Stimulated activated CD4-positive, alpha-beta T cell treated with anti-CD3 and anti-CD28 coated beads, Interleukin-4, amount 100 ng/mL, for 24 hours (primary cell): ENCODE results near the gene PHLPP1.

Experiments used
- DNase-seq: peaks from one replicate; pipeline ENCODE4 v3.0.0-alpha.2; 2020

Gene PHLPP1

GRCh38 chr18:62988471-62988870 is 273.1 kb downstream of the PHLPP1 start:
- no peak for DNase-seq

GRCh38 chr18:62989195-62989594 is 273.9 kb downstream of the PHLPP1 start:
- no peak for DNase-seq

GRCh38 chr18:62990653-62991052 is 275.3 kb downstream of the PHLPP1 start:
- DNase-seq: no peak

- DNase-seq: no peak
Observed at GRCh38 chr18:62991389-62991788, 276.0 kb downstream of the PHLPP1 start.

- no peak for DNase-seq
Observed at GRCh38 chr18:62991959-62992358, 276.6 kb downstream of the PHLPP1 start.

GRCh38 chr18:62992877-62993365 is 277.6 kb downstream of the PHLPP1 start:
- no peak for DNase-seq

- DNase-seq: no peak
Observed at GRCh38 chr18:62996566-62996965, 281.2 kb downstream of the PHLPP1 start.

GRCh38 chr18:62997076-62997475 is 281.7 kb downstream of the PHLPP1 start:
- no peak for DNase-seq

- no peak for DNase-seq
Observed at GRCh38 chr18:62998443-62998842, 283.1 kb downstream of the PHLPP1 start.

- no peak for DNase-seq
Observed at GRCh38 chr18:62999392-62999791, 284.1 kb downstream of the PHLPP1 start.

GRCh38 chr18:62999921-63000320 is 284.6 kb downstream of the PHLPP1 start:
- no peak for DNase-seq

GRCh38 chr18:63000839-63001238 is 285.5 kb downstream of the PHLPP1 start:
- no peak for DNase-seq

GRCh38 chr18:63001861-63002260 is 286.5 kb downstream of the PHLPP1 start:
- DNase-seq: no peak

GRCh38 chr18:63002305-63002704 is 287.0 kb downstream of the PHLPP1 start:
- DNase-seq: no peak

- DNase-seq: no peak
Observed at GRCh38 chr18:63002803-63003445, 287.6 kb downstream of the PHLPP1 start.

GRCh38 chr18:63003899-63004298 is 288.6 kb downstream of the PHLPP1 start:
- DNase-seq: no peak

- no peak for DNase-seq
Observed at GRCh38 chr18:63004466-63005089, 289.2 kb downstream of the PHLPP1 start.

GRCh38 chr18:63005306-63005705 is 290.0 kb downstream of the PHLPP1 start:
- DNase-seq: no peak

GRCh38 chr18:63007231-63007630 is 291.9 kb downstream of the PHLPP1 start:
- DNase-seq: no peak

GRCh38 chr18:63016270-63016669 is 300.9 kb downstream of the PHLPP1 start:
- peak; percentile 61 for DNase-seq

- no peak for DNase-seq
Observed at GRCh38 chr18:63017076-63017475, 301.7 kb downstream of the PHLPP1 start.

GRCh38 chr18:63017977-63018376 is 302.6 kb downstream of the PHLPP1 start:
- DNase-seq: no peak

- DNase-seq: no peak
Observed at GRCh38 chr18:63022429-63023022, 307.2 kb downstream of the PHLPP1 start.
